ENCODE results near the gene PADI3.

The PADI3 gene

GRCh38 chr1:17243274-17243673 lies 5.6 kb upstream of the PADI3 start:
- no peak for TF ChIP-seq CTCF (IDR thresholded peaks at IDR 0.05; ENCODE audit: extremely low read depth, missing control alignments)
- DNase-seq (ENCODE audit: low spot score): no peak

DNA sequence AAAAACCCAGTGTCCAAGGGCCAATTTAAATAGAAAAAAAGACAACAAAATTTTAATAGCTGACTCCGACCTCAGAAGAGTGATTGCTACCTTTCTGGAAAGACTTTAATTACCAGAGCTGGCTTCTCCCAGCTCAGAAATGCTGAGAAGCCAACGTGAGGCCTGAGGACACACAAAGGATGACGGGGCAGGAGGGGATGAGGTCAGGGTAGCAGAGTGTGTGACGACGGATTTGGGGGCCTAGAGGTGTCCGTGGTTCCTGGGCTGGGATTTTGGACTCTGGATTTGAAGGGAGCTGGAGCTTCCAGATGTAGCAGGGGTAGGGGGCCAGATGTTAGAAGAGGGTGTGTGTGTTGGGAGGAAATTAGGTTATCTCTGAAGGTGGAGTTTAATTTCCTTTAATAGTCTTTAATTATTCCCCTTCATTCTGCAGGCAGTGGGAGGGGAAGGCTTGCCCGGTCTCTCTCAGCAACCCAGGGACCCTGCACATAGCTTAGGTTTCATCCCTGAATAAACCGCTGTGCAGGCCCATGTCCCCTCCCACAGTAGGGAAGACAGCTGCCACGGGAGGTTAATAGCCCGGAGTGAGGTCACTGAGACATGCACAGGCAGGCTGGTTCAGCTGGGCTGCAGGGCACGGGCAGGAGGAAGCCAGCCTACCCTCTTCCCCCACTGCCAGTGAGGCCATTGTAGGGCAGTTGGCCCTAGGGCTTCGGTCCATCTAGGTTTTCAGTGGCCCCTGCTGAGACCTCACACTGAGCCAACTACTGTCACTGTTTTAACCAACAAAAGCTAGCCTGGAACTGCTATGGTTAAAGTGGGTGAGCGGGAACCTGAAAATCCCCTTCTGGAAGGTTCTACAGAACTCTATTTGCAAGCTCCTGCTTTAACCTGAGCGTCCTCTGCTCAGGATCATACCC lies 3.8 kb upstream of the PADI3 start:
- DNase-seq (ENCODE audit: low spot score): no peak
- TF ChIP-seq CTCF (IDR thresholded peaks at IDR 0.05; ENCODE audit: extremely low read depth, missing control alignments): no peak

GRCh38 chr1:17245816-17246325 lies 3.0 kb upstream of the PADI3 start:
- DNase-seq (ENCODE audit: low spot score): no peak
- TF ChIP-seq CTCF (IDR thresholded peaks at IDR 0.05; ENCODE audit: extremely low read depth, missing control alignments): no peak

DNA sequence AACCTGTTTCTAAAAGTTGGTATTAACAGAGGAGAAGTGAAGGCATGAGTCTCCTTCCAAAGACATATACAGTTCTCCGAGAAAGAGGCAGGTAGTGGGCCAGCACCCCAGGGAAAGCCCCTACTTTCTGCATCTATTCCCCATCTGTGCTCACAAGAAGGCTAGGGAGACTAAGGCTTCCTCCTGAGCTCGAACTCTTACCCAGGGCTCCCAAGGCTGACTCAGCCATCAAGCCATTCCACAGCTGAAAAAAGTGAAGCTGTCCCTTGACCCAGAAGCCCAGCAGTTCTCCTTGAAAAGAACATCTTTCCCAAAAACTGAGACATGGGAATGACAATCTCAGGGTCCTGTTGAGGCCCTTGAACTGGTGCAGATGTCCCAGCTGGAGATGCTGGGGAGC lies 1.9 kb upstream of the PADI3 start:
- TF ChIP-seq CTCF (IDR thresholded peaks at IDR 0.05; ENCODE audit: extremely low read depth, missing control alignments): no peak
- DNase-seq (ENCODE audit: low spot score): no peak

GRCh38 chr1:17250601-17251000 lies 1.7 kb downstream of the PADI3 start:
- TF ChIP-seq CTCF (IDR thresholded peaks at IDR 0.05; ENCODE audit: extremely low read depth, missing control alignments): no peak
- DNase-seq (ENCODE audit: low spot score): no peak

DNA sequence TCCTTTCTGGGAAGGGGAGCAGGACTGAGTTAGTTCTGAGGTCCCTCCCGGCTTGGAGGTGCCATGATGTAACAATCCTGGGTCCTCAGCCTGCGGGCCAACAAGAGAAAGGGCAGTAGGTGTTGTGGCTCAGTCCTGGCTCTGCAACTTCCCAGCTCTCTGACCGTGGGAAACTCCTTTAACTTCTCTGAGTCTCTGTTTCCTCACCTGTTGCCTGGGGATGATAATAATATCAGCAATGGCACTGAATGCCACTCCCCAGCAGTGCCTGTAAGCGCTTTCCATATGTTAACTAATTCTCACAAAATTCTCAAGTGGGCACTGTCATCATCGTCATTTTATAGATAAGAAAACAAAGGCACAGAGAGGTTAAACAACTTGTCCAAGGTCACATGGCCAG lies 2.3 kb downstream of the PADI3 start:
- no peak for TF ChIP-seq CTCF (IDR thresholded peaks at IDR 0.05; ENCODE audit: extremely low read depth, missing control alignments)
- DNase-seq (ENCODE audit: low spot score): no peak

- no peak for TF ChIP-seq CTCF (IDR thresholded peaks at IDR 0.05; ENCODE audit: extremely low read depth, missing control alignments)
- no peak for DNase-seq (ENCODE audit: low spot score)
Measured at GRCh38 chr1:17251701-17252376, 2.9 kb downstream of the PADI3 start.
